Measurements from ENCODE around the gene IL15RA. TPM values are rescaled to one million over a fixed set of nuclear protein-coding genes. Genes with fewer than 3 reads are reported as not detected.
"Not testable (repeated sequence)": the region's sequence is repeated elsewhere in the genome, so short reads cannot be mapped to it uniquely, and the experiment has no call there.

Gene IL15RA
- total RNA-seq, 1 experiment from 2014 or later = 1.9 TPM

DNA sequence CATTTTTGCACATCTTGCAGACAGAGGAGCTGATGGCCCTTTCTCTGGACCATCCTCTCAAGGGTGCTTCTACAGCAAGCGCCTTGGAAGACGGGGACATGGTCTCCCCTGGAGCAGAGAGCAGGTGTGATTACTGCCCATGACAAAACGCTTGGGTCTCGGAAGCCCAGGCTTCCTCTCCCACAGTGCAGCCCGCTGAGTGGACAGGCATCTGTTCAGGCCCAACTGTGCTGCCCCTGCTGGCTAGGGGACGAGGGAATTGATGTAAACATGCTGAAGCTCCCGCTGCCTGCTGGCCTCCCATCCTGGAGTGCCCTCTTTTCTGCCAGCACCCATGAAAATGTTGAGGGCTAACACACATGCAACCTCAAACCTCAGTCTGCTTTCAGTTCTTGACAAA lies 14.3 kb downstream of the IL15RA start:
- TF ChIP-seq SMAD4 (CRISPR knock-in tag; IDR thresholded peaks at IDR 0.05) (no peak), CREB1 (CRISPR knock-in tag; IDR thresholded peaks at IDR 0.05) (no peak), ZNF423 (CRISPR knock-in tag; IDR thresholded peaks at IDR 0.05) (no peak), IRF1 (CRISPR knock-in tag; IDR thresholded peaks at IDR 0.05) (no peak), HMGA2 (CRISPR knock-in tag; IDR thresholded peaks at IDR 0.05) (no peak), ARID4B (CRISPR knock-in tag; IDR thresholded peaks at IDR 0.05; ENCODE audit: borderline replicate concordance) (no peak), RORB (CRISPR knock-in tag; IDR thresholded peaks at IDR 0.05) (no peak), ZNF138 (CRISPR knock-in tag; conservative IDR thresholded peaks at IDR 0.05) (no peak), NFE2L1 (CRISPR knock-in tag; IDR thresholded peaks at IDR 0.05) (no peak), MXD4 (CRISPR knock-in tag; IDR thresholded peaks at IDR 0.05; ENCODE audit: borderline replicate concordance) (no peak), NR2C2 (CRISPR knock-in tag; IDR thresholded peaks at IDR 0.05) (no peak), ZMAT4 (CRISPR knock-in tag; IDR thresholded peaks at IDR 0.05) (no peak)
- TF ChIP-seq, protein P1, sequence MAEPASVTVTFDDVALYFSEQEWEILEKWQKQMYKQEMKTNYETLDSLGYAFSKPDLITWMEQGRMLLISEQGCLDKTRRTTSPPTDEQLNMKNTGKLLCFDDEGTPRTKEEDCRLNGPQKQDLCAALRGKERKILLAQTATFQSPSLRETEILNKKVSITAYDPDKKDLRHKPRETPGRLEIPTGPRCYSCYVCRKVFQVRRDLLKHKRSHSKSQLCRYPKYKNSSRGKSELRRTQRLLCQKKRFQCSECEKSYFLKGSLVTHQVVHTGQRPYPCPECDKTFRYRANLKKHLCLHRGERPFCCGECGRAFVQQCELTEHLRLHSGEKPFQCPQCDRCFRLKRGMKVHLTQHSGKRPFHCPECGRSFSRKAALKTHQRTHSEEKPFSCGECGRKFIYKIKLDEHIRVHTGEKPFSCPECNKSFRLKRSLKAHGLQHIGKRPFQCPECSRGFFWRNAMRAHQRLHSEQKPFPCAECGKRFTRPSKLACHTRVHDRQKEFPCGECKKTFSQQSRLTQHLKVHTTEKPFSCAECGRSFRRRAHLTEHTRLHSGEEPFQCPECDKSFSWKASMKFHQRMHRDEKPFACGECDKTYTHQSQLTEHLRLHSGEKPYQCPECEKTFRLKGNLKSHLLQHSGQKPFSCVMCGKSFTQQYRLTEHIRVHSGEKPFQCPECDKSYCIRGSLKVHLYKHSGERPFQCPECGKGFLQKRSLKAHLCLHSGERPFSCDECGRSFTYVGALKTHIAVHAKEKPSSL (CRISPR knock-in tag; conservative IDR thresholded peaks at IDR 0.05) = no peak
- H3K36me3 Mint-ChIP-seq = no peaks in the 10 kb centered on the region
- DNase-seq (ENCODE audit: low spot score) (no peak), ATAC-seq (no peak; the same call in 1 of the 2 replicates)
- H3K27me3 Mint-ChIP-seq (ENCODE audit: low read depth) = no peaks in the 10 kb centered on the region
- CTCF ChIA-PET = no interaction called here
- H3K9me3 Mint-ChIP-seq = no peaks in the 10 kb centered on the region
- no peak overlapping the region for H3K27ac Mint-ChIP-seq
- POLR2A ChIA-PET = no interaction called here
- peaks cover 9% of the 10 kb centered on the region for H3K4me1 Mint-ChIP-seq
- H3K4me3 Mint-ChIP-seq = no peak overlapping the region

DNA sequence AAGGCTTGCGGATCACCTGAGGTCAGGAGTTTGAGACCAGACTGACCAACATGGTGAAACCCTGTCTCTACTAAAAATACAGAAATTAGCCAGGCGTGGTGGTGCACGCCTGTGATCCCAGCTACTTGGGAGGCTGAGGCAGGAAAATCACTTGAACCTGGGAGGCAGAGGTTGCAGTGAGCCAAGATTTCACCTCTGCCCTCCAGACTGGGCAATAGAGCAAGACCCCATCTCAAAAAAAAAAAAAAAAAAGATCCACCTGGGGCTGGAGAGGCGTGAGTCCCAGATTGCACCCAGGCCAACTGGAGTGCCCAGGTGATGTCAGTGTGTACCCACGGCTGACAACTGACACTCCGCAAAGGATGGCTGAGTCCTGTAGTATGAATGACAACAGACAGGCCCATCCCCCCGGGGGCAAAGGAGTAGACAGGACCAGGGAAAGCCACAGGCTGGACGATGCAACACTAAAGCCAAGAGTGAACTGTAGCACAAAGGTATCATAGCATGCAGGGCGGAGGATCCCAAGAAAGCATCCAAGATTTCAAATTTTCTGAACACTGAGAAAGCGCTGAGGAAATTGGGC lies 14.9 kb downstream of the IL15RA start:
- not testable (repeated sequence) for H3K36me3 Mint-ChIP-seq, H3K27ac Mint-ChIP-seq

DNA sequence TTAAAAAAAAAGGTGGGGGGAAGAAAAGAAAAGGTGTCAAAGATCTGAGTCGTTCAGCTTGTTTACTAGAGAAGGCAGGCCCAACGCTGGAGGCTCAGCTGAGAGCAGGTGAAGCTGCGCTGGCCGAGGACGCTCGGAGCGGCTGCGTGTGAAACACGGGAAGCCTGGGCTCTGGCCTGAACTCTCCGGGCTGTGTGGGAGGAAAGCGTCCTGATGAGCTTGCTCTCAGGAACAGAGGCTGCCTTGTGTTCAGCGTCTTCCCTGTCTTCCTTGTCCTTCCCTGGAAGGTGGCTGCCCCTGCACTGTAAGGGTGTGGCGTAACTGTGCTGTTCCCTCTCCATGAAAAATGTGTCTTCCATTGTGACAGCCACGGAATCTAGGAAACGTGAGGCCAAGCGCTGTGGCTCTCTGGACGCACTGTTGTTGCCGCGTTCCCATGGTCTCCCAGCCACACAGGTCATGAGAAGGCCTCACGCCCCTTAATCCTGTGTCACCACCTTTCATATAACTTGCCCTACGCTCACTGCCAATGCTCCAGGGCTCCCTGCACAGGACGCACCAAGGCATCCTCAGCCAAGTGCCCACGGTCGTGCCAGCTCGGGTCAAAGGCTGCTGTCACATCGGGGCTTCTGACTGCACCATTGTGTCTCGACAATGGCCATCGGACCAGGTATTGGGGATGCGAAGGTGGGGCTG lies 15.8 kb downstream of the IL15RA start:
- Mint-ChIP-seq H3K4me3 (no peak overlapping the region), H3K36me3 (no peaks in the 10 kb centered on the region), H3K9me3 (no peaks in the 10 kb centered on the region), H3K27me3 (ENCODE audit: low read depth) (no peaks in the 10 kb centered on the region), H3K27ac (no peak overlapping the region; the same call in 1 of the 2 replicates), H3K4me1 (peaks cover 9% of the 10 kb centered on the region)
- ChIA-PET POLR2A (no interaction called here), CTCF (interaction anchor here (0.9 kb wide), 1 partner anchor 122 kb away, joined by 3 read pairs; no protein-coding TSS in a partner anchor)
- ATAC-seq = no peak
- DNase-seq (ENCODE audit: low spot score) = no peak
- no peak for TF ChIP-seq ZMAT4 (CRISPR knock-in tag; IDR thresholded peaks at IDR 0.05)
- TF ChIP-seq, protein P2, sequence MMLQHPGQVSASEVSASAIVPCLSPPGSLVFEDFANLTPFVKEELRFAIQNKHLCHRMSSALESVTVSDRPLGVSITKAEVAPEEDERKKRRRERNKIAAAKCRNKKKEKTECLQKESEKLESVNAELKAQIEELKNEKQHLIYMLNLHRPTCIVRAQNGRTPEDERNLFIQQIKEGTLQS (CRISPR knock-in tag; conservative IDR thresholded peaks at IDR 0.05) = no peak
- no peak for TF ChIP-seq AR (CRISPR knock-in tag; IDR thresholded peaks at IDR 0.05)
- TF ChIP-seq SOX15 (CRISPR knock-in tag; IDR thresholded peaks at IDR 0.05) = no peak
- TF ChIP-seq NR1H2 (CRISPR knock-in tag; IDR thresholded peaks at IDR 0.05) = no peak
- TF ChIP-seq CREM (CRISPR knock-in tag; IDR thresholded peaks at IDR 0.05) = no peak
- TF ChIP-seq SP1 (CRISPR knock-in tag; conservative IDR thresholded peaks at IDR 0.05) = no peak
- TF ChIP-seq FOXK1 (CRISPR knock-in tag; IDR thresholded peaks at IDR 0.05) = no peak

More for the DNA sequence above, 14.9 kb downstream of the IL15RA start:
- ATAC-seq; H3K27me3 Mint-ChIP-seq (ENCODE audit: low read depth); POLR2A ChIA-PET; H3K4me3 Mint-ChIP-seq; CTCF ChIA-PET; H3K4me1 Mint-ChIP-seq; H3K9me3 Mint-ChIP-seq; DNase-seq (ENCODE audit: low spot score): not testable (repeated sequence)
- TF ChIP-seq ZNF121 (CRISPR knock-in tag; IDR thresholded peaks at IDR 0.05) = 0 out of 2 replicates have a peak, but pooled peaks have one; percentile 64

All from WTC11 (cell line).